Activated naive CD4-positive, alpha-beta T cell treated with anti-CD3 and anti-CD28 coated beads for 36 hours (primary cell): Measurements from ENCODE around the gene TCEA3. TPM values are rescaled to one million over a fixed set of nuclear protein-coding genes. Genes with fewer than 3 reads are reported as not detected.

Experiments
- CTCF ChIA-PET: fragments of 350-600 bp; sonication (Branson Sonifier 250); formaldehyde crosslinking; loops from one replicate; lab custom pipeline; 2021; ENCODE audit warnings: antibody characterized with exemption; lab: Charles Lee
- DNase-seq: peaks from one replicate; pipeline ENCODE4 v3.0.0-alpha.2; 2020
- H3K27ac Mint-ChIP-seq: one replicate; pipeline ENCODE4 v1.8.0; 2021; ENCODE audit warnings: mild to moderate bottlenecking, mixed read lengths
- H3K27me3 Mint-ChIP-seq: one replicate; pipeline ENCODE4 v1.8.0; 2021; ENCODE audit warnings: low read depth, mixed read lengths
- H3K36me3 Mint-ChIP-seq: one replicate; pipeline ENCODE4 v1.8.0; 2021; ENCODE audit warnings: low read depth, mixed read lengths
- H3K4me1 Mint-ChIP-seq: one replicate; pipeline ENCODE4 v1.8.0; 2021; ENCODE audit warnings: low read depth, mixed read lengths
- H3K4me3 Mint-ChIP-seq: one replicate; pipeline ENCODE4 v1.8.0; 2021; ENCODE audit warnings: mild to moderate bottlenecking, moderate library complexity, mixed read lengths
- H3K9me3 Mint-ChIP-seq: one replicate; pipeline ENCODE4 v1.8.0; 2021; ENCODE audit warnings: mixed read lengths
- intact Hi-C: fragments of 100-400 bp; cut with micrococcal nuclease; formaldehyde crosslinking; loops from one replicate; pipeline ENCODE4 v1.15.1; 2023
- total RNA-seq, 2 experiments: library from RNA; stranded (reverse); gene quantifications; one replicate each; pipeline ENCODE4 v1.2.3, GENCODE V29; 2021

The TCEA3 gene
- total RNA-seq, 2 experiments from 2014 or later: 13.7 to 15.3 TPM

DNA sequence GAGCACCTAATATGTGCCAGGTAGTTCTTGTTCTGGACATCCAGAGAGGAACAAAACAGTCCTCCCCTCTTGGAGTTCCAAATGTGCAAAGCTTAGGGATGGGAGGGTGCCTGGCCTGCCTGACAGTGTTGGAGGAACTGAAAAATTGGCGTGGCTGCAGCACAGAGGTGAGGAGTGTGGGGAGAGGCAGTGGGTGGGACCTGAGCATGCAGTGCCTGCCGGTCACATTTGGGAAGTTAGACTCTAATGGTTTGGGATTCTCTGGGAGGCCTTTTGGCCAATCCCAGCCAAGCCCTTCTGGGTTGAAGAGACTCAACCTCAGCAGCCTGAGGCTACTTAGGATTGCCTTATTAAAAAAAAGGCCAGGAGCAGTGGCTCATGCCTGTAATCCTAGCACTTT is 2.3 kb upstream of the TCEA3 start:
- intact Hi-C loops: no loop called here
- Mint-ChIP-seq H3K27ac (no peak overlapping the region), H3K4me1 (peaks cover 20% of the 10 kb centered on the region), H3K27me3 (no peaks in the 10 kb centered on the region), H3K9me3 (no peaks in the 10 kb centered on the region), H3K36me3 (no peaks in the 10 kb centered on the region), H3K4me3 (no peak overlapping the region)
- no peak for DNase-seq
- CTCF ChIA-PET: no interaction called here

- no peak for DNase-seq
- intact Hi-C loops: no loop called here
Measured at GRCh38 chr1:23425193-23425494, 596 bp upstream of the TCEA3 start.

DNA sequence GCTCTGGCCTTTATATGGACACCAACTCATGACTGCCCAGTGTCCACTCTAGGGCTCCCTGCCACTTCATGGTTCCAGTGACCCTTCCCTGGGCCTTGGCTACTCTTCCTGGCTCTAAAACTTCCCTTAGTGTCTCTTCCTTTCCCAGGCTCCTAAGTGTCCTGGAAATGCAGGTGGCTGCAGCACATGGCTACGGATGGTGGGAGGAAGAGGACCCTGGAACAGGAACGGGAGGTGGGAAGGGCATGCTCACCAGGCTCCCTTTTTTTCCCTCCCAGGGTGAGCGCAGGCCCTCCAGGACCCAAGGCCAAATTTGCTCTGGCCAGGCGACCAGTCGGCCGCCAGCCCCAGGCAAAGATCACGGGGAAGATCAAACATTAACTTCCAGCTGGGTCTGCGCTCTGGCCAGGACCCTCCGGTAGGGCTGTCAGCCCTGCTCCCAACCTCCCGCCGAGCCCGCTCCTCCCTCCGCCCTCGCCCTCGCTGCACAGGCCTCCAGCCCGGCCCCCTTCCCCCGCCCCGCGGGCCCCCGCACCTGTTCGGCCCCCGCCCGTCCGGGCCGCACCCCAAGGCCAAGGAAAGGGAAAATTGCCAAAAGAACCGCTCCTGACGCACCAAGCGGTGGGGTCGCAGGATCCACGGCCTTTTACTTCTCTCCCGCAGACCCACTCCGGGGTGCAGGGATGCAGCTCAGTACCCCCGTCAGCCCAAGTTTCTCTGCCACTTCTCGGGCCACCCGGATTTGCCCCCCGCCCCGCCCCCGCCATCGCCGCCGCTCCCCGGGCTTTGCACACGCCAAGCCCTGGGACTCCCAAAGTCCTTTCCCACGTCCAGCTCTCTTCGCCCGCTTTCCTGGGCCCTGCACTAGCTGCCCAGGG is 894 bp downstream of the TCEA3 start:
- DNase-seq: peak; percentile 20
- CTCF ChIA-PET: interaction anchor here (0.9 to 2.2 kb wide), 4 partner anchors 11 to 101 kb away, joined by 3 to 10 read pairs (median 4); no protein-coding TSS in a partner anchor
- H3K4me3 Mint-ChIP-seq: peak overlapping the region; percentile 85
- peaks cover 21% of the 10 kb centered on the region for H3K4me1 Mint-ChIP-seq
- no peak overlapping the region for H3K27ac Mint-ChIP-seq
- H3K27me3 Mint-ChIP-seq: no peaks in the 10 kb centered on the region
- H3K9me3 Mint-ChIP-seq: no peaks in the 10 kb centered on the region
- intact Hi-C loops: loop anchor here (1.0 to 5.0 kb wide), 4 partner anchors 55 to 109 kb away; partner anchors contain the start of genes ASAP3 and E2F2
- H3K36me3 Mint-ChIP-seq: no peaks in the 10 kb centered on the region

More at GRCh38 chr1:23425193-23425494, 596 bp upstream of the TCEA3 start:
- CTCF ChIA-PET: interaction anchor here (0.6 to 1.7 kb wide), 5 partner anchors 12 to 130 kb away, joined by 3 to 7 read pairs (median 6); no protein-coding TSS in a partner anchor
- Mint-ChIP-seq H3K9me3 (no peaks in the 10 kb centered on the region), H3K27me3 (no peaks in the 10 kb centered on the region), H3K4me1 (peaks cover 21% of the 10 kb centered on the region), H3K27ac (no peak overlapping the region), H3K4me3 (peak overlapping the region; percentile 85), H3K36me3 (no peaks in the 10 kb centered on the region)

DNA sequence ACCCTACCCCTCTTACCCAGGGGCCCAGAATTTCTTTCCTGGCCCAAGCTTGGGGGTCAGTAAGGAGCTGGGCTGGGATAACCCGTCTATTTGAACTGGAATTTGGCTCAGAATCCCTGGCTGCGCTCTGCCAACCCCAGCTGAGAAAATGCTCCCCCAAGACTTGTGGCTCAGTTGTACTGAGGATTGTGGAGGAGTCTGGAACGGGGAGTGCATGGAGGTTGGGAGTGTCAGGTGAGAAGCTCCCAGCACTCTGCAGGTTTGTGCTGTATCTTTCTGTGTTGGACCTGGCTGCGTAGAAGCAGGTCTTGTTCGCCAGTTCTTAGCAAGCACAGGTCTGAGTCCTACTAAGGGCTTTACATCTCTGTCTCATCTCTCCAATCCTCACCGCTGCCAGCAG is 1.6 kb downstream of the TCEA3 start:
- Mint-ChIP-seq H3K9me3 (no peaks in the 10 kb centered on the region), H3K27ac (no peak overlapping the region), H3K27me3 (no peaks in the 10 kb centered on the region), H3K4me1 (peaks cover 21% of the 10 kb centered on the region), H3K36me3 (no peaks in the 10 kb centered on the region), H3K4me3 (peak overlapping the region; percentile 85)
- CTCF ChIA-PET: interaction anchor here (0.8 to 2.2 kb wide), 7 partner anchors 11 to 242 kb away, joined by 3 to 10 read pairs (median 4); no protein-coding TSS in a partner anchor
- peak; percentile 9 for DNase-seq
- intact Hi-C loops: loop anchor here (2.0 to 5.0 kb wide), 3 partner anchors 59 to 109 kb away; partner anchors contain the start of genes ASAP3 and E2F2

- DNase-seq: peak; percentile 75
- no peaks in the 10 kb centered on the region for H3K27me3 Mint-ChIP-seq
- H3K9me3 Mint-ChIP-seq: no peaks in the 10 kb centered on the region
- H3K4me1 Mint-ChIP-seq: peaks cover 21% of the 10 kb centered on the region
- CTCF ChIA-PET: interaction anchor here (0.6 to 2.2 kb wide), 9 partner anchors 10 to 242 kb away, joined by 3 to 10 read pairs (median 4); no protein-coding TSS in a partner anchor
- peak overlapping the region; percentile 85 for H3K4me3 Mint-ChIP-seq
- intact Hi-C loops: loop anchor here (2.0 to 5.0 kb wide), 3 partner anchors 60 to 110 kb away; partner anchors contain the start of genes ASAP3 and E2F2
- no peaks in the 10 kb centered on the region for H3K36me3 Mint-ChIP-seq
- peak overlapping the region; percentile 2 for H3K27ac Mint-ChIP-seq
Measured at GRCh38 chr1:23422241-23422877, 2.2 kb downstream of the TCEA3 start.

DNA sequence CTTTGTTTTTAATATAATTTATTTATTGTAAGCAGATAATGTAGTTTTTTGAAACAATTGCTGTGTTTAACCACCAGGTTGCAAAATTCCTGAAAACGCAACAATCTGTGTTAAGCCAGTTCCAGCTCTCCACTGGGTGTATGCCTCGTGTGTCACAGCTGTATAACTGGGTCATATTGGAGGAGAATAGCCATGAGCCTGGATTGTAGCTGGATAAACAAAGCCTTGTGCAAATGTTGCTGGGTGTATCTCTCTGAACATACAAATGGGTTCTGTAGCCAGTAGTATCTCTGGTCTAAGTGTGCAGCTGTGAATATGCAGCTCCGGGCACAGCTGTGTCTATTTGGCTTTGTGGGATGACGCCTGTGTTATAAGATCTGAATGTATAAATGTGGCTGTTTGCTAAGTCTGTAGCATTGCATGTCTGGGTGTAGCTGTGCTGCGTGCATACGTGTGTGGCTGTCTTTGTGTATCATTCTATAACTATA is 2.8 kb downstream of the TCEA3 start:
- Mint-ChIP-seq H3K27me3 (no peaks in the 10 kb centered on the region), H3K4me1 (peaks cover 21% of the 10 kb centered on the region), H3K36me3 (no peaks in the 10 kb centered on the region), H3K4me3 (no peak overlapping the region), H3K9me3 (no peaks in the 10 kb centered on the region), H3K27ac (peak overlapping the region; percentile 2)
- DNase-seq: no peak
- CTCF ChIA-PET: interaction anchor here (1.0 to 2.2 kb wide), 5 partner anchors 10 to 215 kb away, joined by 3 to 10 read pairs (median 4); no protein-coding TSS in a partner anchor
- intact Hi-C loops: loop anchor here (2.0 to 5.0 kb wide), 3 partner anchors 61 to 111 kb away; partner anchors contain the start of genes ASAP3 and E2F2

DNA sequence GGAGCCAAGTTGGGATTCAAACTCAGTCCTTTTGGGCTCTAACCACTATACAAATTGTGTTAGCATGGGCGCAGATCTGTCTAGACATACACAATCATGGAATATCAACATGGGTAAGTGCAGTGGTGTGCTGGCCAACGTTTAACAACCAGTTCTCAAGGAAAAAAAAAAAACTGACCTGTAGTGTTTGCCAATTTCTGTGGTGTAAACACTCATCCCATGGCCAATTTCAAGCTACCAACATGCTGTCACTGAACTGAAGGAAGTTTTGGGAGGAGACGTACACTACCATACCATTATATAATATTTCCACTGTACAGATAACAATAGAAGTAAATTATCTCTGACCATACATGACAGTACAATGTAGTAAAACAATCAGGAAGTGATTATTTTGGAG is 3.2 kb downstream of the TCEA3 start:
- no peak overlapping the region for H3K4me3 Mint-ChIP-seq
- no peaks in the 10 kb centered on the region for H3K36me3 Mint-ChIP-seq
- no peaks in the 10 kb centered on the region for H3K9me3 Mint-ChIP-seq
- no peak for DNase-seq
- no peaks in the 10 kb centered on the region for H3K27me3 Mint-ChIP-seq
- no peak overlapping the region for H3K27ac Mint-ChIP-seq
- CTCF ChIA-PET: interaction anchor here (1.2 to 2.2 kb wide), 3 partner anchors 17 to 216 kb away, joined by 4 to 10 read pairs (median 4); no protein-coding TSS in a partner anchor
- intact Hi-C loops: loop anchor here (5.0 kb wide), 2 partner anchors 61 to 111 kb away; partner anchors contain the start of genes ASAP3 and E2F2
- peaks cover 21% of the 10 kb centered on the region for H3K4me1 Mint-ChIP-seq

GRCh38 chr1:23420778-23421177 is 3.8 kb downstream of the TCEA3 start:
- H3K4me3 Mint-ChIP-seq: no peak overlapping the region
- DNase-seq: no peak
- CTCF ChIA-PET: interaction anchor here (1.8 kb wide), 1 partner anchor 17 kb away, joined by 7 read pairs; no protein-coding TSS in a partner anchor

DNA sequence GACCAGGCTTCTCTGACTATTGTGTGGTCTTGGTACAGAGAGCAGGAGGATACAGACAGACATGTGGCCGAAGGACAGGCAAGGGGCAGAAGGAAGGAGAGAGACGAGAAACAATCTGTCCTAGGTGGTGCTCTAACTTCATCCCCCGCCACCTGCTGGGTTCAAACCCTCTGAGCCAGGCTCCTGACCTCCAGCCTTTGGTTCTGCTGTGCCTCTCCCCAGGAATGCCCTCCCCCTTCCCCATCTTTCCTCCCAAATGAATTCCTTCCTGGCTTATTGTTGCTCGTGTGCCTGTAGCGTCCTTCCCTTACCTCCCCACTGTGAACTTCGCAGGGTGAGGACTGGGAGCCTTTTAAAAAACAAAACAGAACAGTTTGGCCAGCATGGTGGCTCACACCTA is 5.4 kb downstream of the TCEA3 start:
- Mint-ChIP-seq H3K27me3 (no peaks in the 10 kb centered on the region), H3K9me3 (no peaks in the 10 kb centered on the region), H3K27ac (no peak overlapping the region), H3K4me1 (peaks cover 19% of the 10 kb centered on the region), H3K36me3 (no peaks in the 10 kb centered on the region), H3K4me3 (no peak overlapping the region)
- intact Hi-C loops: no loop called here
- CTCF ChIA-PET: interaction anchor here (1.8 kb wide), 1 partner anchor 15 kb away, joined by 7 read pairs; no protein-coding TSS in a partner anchor
- no peak for DNase-seq

More at GRCh38 chr1:23420778-23421177, 3.8 kb downstream of the TCEA3 start:
- H3K4me1 Mint-ChIP-seq: peaks cover 21% of the 10 kb centered on the region
- H3K27ac Mint-ChIP-seq: no peak overlapping the region
- H3K27me3 Mint-ChIP-seq: no peaks in the 10 kb centered on the region
- no peaks in the 10 kb centered on the region for H3K36me3 Mint-ChIP-seq
- intact Hi-C loops: loop anchor here (5.0 kb wide), 2 partner anchors 62 to 112 kb away; partner anchors contain the start of genes ASAP3 and E2F2
- no peaks in the 10 kb centered on the region for H3K9me3 Mint-ChIP-seq

GRCh38 chr1:23417570-23417969 is 7.0 kb downstream of the TCEA3 start:
- no peak overlapping the region for H3K27ac Mint-ChIP-seq
- no peak overlapping the region for H3K4me3 Mint-ChIP-seq
- no peaks in the 10 kb centered on the region for H3K36me3 Mint-ChIP-seq
- no peaks in the 10 kb centered on the region for H3K9me3 Mint-ChIP-seq
- no peak for DNase-seq
- CTCF ChIA-PET: no interaction called here
- H3K4me1 Mint-ChIP-seq: peaks cover 8% of the 10 kb centered on the region
- H3K27me3 Mint-ChIP-seq: no peaks in the 10 kb centered on the region
- intact Hi-C loops: no loop called here

DNA sequence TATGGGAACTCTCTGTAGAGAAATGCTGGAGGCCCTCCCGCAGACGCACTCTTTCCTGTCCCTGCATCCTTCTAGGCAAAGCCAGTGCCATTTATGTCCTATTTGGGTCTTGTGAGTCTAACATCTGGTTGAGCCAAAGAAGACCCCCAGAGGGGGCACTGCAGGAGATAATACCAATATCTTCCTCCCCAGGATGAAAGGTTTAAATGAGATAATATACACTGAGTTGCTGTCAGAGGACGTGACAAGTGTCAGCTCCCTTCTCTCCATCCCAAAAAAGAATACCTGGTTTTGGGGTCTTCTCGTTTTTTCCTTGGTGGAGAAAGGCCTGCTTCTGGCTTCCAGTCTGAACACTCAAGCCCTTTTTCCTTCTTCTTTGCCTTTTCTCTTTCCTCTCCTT is 7.6 kb downstream of the TCEA3 start:
- no peaks in the 10 kb centered on the region for H3K9me3 Mint-ChIP-seq
- DNase-seq: no peak
- H3K27me3 Mint-ChIP-seq: no peaks in the 10 kb centered on the region
- peaks cover 2% of the 10 kb centered on the region for H3K4me1 Mint-ChIP-seq
- H3K36me3 Mint-ChIP-seq: no peaks in the 10 kb centered on the region
- intact Hi-C loops: no loop called here
- CTCF ChIA-PET: no interaction called here
- no peak overlapping the region for H3K4me3 Mint-ChIP-seq
- H3K27ac Mint-ChIP-seq: no peak overlapping the region
